M059J (cell line): ENCODE measurements around the gene A4GNT. TPM values are rescaled to one million over a fixed set of nuclear protein-coding genes. Genes with fewer than 3 reads are reported as not detected.

Experiments
- DNase-seq: peaks from one replicate; pipeline ENCODE4 v3.0.0-alpha.2; 2012; ENCODE audit warnings: low read depth
- total RNA-seq: library from RNA; depleted of rRNA; stranded (reverse); fragments of >200 nt; shearing (Covaris generic); gene quantifications from 2 replicates; pipeline ENCODE4 v1.2.3, GENCODE V29; 2014; rRNA removed

A4GNT gene
- total RNA-seq, 1 experiment from 2014 or later, result not detected

DNA sequence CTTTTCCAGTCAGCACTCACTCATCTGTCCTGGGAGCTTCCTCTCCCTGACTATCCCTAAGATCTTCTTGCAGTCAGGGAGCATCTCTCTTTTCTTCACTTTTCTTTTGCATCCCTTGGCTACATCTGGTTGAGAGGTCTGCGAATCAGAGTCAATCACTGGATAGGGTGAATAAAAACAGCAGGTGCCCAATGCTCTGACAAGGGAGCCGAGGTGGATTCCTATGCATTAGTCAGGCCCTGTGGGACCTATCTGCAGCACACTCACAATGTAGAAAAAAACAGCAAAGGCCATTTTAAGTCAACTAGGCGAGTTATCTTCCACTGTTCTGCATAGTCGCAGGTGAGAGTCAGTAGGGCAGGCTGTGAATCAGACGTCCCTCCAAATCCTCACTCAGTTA is 52.3 kb downstream of the A4GNT start:
- no peak for DNase-seq

DNA sequence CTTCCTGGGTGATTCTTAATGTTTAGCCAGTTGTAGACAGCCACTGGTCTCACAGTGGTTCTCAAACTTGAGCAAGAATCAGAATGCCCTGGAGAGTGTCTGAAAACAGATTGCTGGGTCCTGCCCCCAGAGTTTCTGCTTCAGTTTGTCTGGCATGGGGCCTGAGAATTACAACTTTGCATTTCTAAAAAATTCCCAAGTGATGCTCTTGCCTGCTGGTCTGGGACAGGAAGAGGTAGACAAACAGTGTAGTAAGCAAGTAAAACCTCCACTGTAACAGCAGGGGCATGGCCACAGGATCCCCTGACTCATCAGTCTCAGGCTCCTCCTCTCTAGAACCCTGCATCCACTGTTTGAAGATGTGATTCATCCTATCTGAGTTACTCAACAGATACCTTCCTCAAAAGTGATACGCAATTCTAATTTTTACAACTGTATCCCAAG is 53.3 kb downstream of the A4GNT start:
- peak; percentile 96 for DNase-seq

DNA sequence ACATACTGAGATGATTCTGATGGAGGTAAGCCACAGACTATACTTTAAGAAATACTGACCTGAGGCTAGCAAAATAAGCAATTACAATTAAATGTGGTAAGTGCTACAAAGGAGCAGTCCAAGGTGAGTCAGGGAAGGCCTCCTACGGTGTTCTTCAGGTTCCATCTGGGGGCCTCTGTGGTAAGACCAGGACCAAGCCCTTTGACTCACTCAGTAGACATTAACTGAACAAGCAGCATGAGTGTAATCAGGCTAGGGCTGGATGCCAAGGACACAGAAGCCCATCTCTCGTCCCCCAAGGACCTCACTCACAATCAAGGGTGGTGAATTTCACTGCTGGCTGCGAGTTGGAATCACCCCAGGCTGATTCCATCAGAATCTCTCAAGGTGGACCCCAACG is 54.1 kb downstream of the A4GNT start:
- DNase-seq, result peak; percentile 83

Other genes starting within 250 kb of the A4GNT start
- not detected in 2 replicates for gene CLDN18, start 122.2 kb downstream of the A4GNT start, total RNA-seq
- 14.7 and 15.8 TPM in 2 replicates for gene DZIP1L, start 16.8 kb downstream of the A4GNT start, total RNA-seq
- 24.3 and 34.9 TPM in 2 replicates for gene DBR1, start 42.5 kb upstream of the A4GNT start, total RNA-seq
- 47.9 and 53.1 TPM in 2 replicates for gene ARMC8, start 54.9 kb upstream of the A4GNT start, total RNA-seq
- gene NME9, start 197.5 kb upstream of the A4GNT start, total RNA-seq, result not detected in 2 replicates
- 11.2 and 14.4 TPM in 2 replicates for gene MRAS, start 216.2 kb upstream of the A4GNT start, total RNA-seq